Prostate gland (tissue), 2 donors: Measurements from ENCODE around the gene GLI2. TPM values are rescaled to one million over a fixed set of nuclear protein-coding genes. Genes with fewer than 3 reads are reported as not detected.

Experiments
- DNase-seq: peaks from one replicate; pipeline ENCODE4 v3.0.0-alpha.2; 2019; ENCODE audit warnings: low spot score
- H3K27ac ChIP-seq, 2 donors: fragments of 200-600 bp; sonication (generic); 2 replicates each; pipeline ENCODE4 v1.5.1; 2017 to 2019
- H3K27me3 ChIP-seq: fragments of 200-600 bp; sonication (generic); replicated peaks from 2 replicates; pipeline ENCODE4 v1.5.1; 2019; ENCODE audit not compliant: insufficient read depth
- H3K36me3 ChIP-seq, 2 donors: fragments of 200-600 bp; sonication (generic); 1 replicate in 1 of 2; 2 replicates in 1 of 2; pipeline versions ENCODE4 v1.5.1 to v1.8.1; 2017 to 2019
- H3K4me1 ChIP-seq: fragments of 200-600 bp; sonication (generic); replicated peaks from 2 replicates; pipeline ENCODE4 v1.5.1; 2019
- H3K4me3 ChIP-seq, 2 donors: fragments of 200-600 bp; sonication (generic); 2 replicates each; pipeline ENCODE4 v1.5.1; 2017 to 2019
- H3K9me3 ChIP-seq: fragments of 200-600 bp; sonication (generic); 2 replicates; pipeline ENCODE4 v1.5.1; 2017
- CTCF ChIP-seq, 4 experiments: fragments of 200-600 bp in 2 of 4; fragments of 450-650 bp in 2 of 4; sonication (generic) in 2 of 4; IDR thresholded peaks; 1 replicate in 3 of 4; 2 replicates in 1 of 4; pipeline ENCODE4 v1.5.1; 2016 to 2019; ENCODE audit warnings: antibody characterized with exemption in 4 of 4, mild to moderate bottlenecking in 2 of 4, moderate library complexity in 2 of 4
- POLR2A ChIP-seq: fragments of 450-650 bp; IDR thresholded peaks from one replicate; pipeline ENCODE4 v1.6.1; 2016; ENCODE audit warnings: antibody characterized with exemption, mild to moderate bottlenecking
- POLR2AphosphoS5 ChIP-seq: sonication (generic); formaldehyde crosslinking; IDR thresholded peaks from one replicate; pipeline ENCODE4 v1.6.1; 2017; ENCODE audit warnings: antibody characterized with exemption
- WGBS: methylation state at CpG from one replicate; pipeline ENCODE4 v1.1.5; 2018; 5-methylcytosine and 5-hydroxymethylcytosine counted together
- intact Hi-C: fragments of 100-400 bp; cut with DNase I; formaldehyde crosslinking; loops from one replicate; pipeline ENCODE4 v1.14.2; 2022
- total RNA-seq, 2 donors: library from RNA; depleted of rRNA; stranded (reverse); fragments of >200 nt; gene quantifications; one replicate each; pipeline ENCODE4 v1.1.0, GENCODE V29; 2016

GLI2 gene
- total RNA-seq, 2 donors from 2014 or later = 3.8 to 16.4 TPM

- no peak for DNase-seq
- Histone ChIP-seq H3K9me3 (no peaks in the 10 kb centered on the region), H3K27ac (no peak overlapping the region), H3K4me3 (no peak overlapping the region), H3K27me3 (no peaks in the 10 kb centered on the region), H3K4me1 (no peaks in the 10 kb centered on the region), H3K36me3 (no peaks in the 10 kb centered on the region)
- WGBS = 87% methylated on average over 5 of the region's 5 CpGs
- intact Hi-C loops = no loop called here
- TF ChIP-seq POLR2AphosphoS5 (no peak), POLR2A (no peak), CTCF (IDR thresholded peaks at IDR 0.05) (no peak)
These were observed 39.0 kb downstream of the GLI2 start for GRCh38 chr2:120774557-120775160.

- intact Hi-C loops = no loop called here
- H3K27ac ChIP-seq = no peak overlapping the region
- no peaks in the 10 kb centered on the region for H3K27me3 ChIP-seq
- H3K9me3 ChIP-seq = no peaks in the 10 kb centered on the region
- H3K4me1 ChIP-seq = no peaks in the 10 kb centered on the region
- WGBS = 92% methylated on average over 17 of the region's 17 CpGs
- no peak for DNase-seq
- H3K4me3 ChIP-seq = no peak overlapping the region
- TF ChIP-seq CTCF (IDR thresholded peaks at IDR 0.05) (no peak), POLR2AphosphoS5 (no peak), POLR2A (no peak)
- no peaks in the 10 kb centered on the region for H3K36me3 ChIP-seq
These were observed 39.5 kb downstream of the GLI2 start for GRCh38 chr2:120775194-120775593.

- no peaks in the 10 kb centered on the region for H3K9me3 ChIP-seq
- WGBS = 86% methylated on average over 15 of the region's 15 CpGs
- no peak overlapping the region for H3K27ac ChIP-seq
- H3K4me1 ChIP-seq = no peaks in the 10 kb centered on the region
- DNase-seq = no peak
- no peaks in the 10 kb centered on the region for H3K36me3 ChIP-seq
- intact Hi-C loops = no loop called here
- H3K4me3 ChIP-seq = no peak overlapping the region
- TF ChIP-seq CTCF (IDR thresholded peaks at IDR 0.05) = no peak
- no peak for TF ChIP-seq POLR2AphosphoS5
- TF ChIP-seq POLR2A = no peak
- no peaks in the 10 kb centered on the region for H3K27me3 ChIP-seq
These were observed 40.3 kb downstream of the GLI2 start for GRCh38 chr2:120775801-120776589.

GRCh38 chr2:120776649-120777048 is 41.0 kb downstream of the GLI2 start:
- H3K4me3 ChIP-seq = no peak overlapping the region
- 86% methylated on average over 9 of the region's 9 CpGs for WGBS
- DNase-seq = no peak
- H3K36me3 ChIP-seq = no peaks in the 10 kb centered on the region
- no peaks in the 10 kb centered on the region for H3K4me1 ChIP-seq
- H3K27ac ChIP-seq = no peak overlapping the region
- TF ChIP-seq POLR2AphosphoS5 (no peak), CTCF (IDR thresholded peaks at IDR 0.05) (no peak), POLR2A (no peak)
- intact Hi-C loops = no loop called here
- H3K9me3 ChIP-seq = no peaks in the 10 kb centered on the region
- no peaks in the 10 kb centered on the region for H3K27me3 ChIP-seq
